GM12878 (cell line): ENCODE data around the gene GFI1. TPM values are rescaled to one million over a fixed set of nuclear protein-coding genes. Genes with fewer than 3 reads are reported as not detected.

Experiments
- ATAC-seq: fragments of 200-7000 bp; cut with Tn5 transposase; 3 replicates; pipeline ENCODE4 v1.9.1; 2020; ENCODE audit warnings: mild to moderate bottlenecking, moderate library complexity
- BruUV-seq: library from RNA; stranded (reverse); fragments of 400-500 nt; replicated peaks from 2 replicates; lab custom pipeline; 2021; lab: Mats Ljungman, UMichigan
- CTCF ChIA-PET: fragments of 300-600 bp; sonication (Branson Sonifier 250); formaldehyde crosslinking; extraction: SDS; loops from one replicate; lab custom pipeline; 2021; ENCODE audit warnings: inconsistent platforms; lab: Yijun Ruan, JAX
- POLR2A ChIA-PET: fragments of 350-600 bp; formaldehyde crosslinking; extraction: SDS; loops from one replicate; lab custom pipeline; 2021; ENCODE audit warnings: inconsistent platforms; lab: Charles Lee
- RAD21 ChIA-PET: fragments of 300-600 bp; sonication (Branson Sonifier 250); formaldehyde crosslinking; loops from one replicate; lab custom pipeline; 2023; ENCODE audit warnings: antibody characterized with exemption; ENCODE audit not compliant: unreplicated experiment; lab: Charles Lee
- SMC1A ChIA-PET: fragments of 300-600 bp; sonication (Branson Sonifier 250); formaldehyde crosslinking; loops from one replicate; lab custom pipeline; 2023; ENCODE audit not compliant: unreplicated experiment, uncharacterized antibody; lab: Charles Lee
- DNase-seq: peaks from one replicate; pipeline ENCODE4 v3.0.0-alpha.2; 2011; ENCODE audit warnings: low read depth, low spot score
- FAIRE-seq: peaks from 3 replicates; lab custom pipeline; 2011; peaks lifted over from hg19 to GRCh38; lab: Jason Lieb, UNC
- H2AFZ ChIP-seq: 2 replicates; pipeline ENCODE4 v1.6.0; 2011; ENCODE audit warnings: low read depth, low read length, control low read depth; ENCODE audit not compliant: control insufficient read depth
- H3K27ac ChIP-seq: 2 replicates; pipeline ENCODE4 v1.5.1; 2011; ENCODE audit warnings: control low read depth; ENCODE audit not compliant: control insufficient read depth, insufficient read depth
- H3K27me3 ChIP-seq, 2 experiments: replicated peaks in 1 of 2; 2 replicates each; pipeline versions ENCODE4 v1.6.0 to v1.6.1; 2011; ENCODE audit warnings: low read length in 1 of 2; ENCODE audit not compliant: control insufficient read depth in 2 of 2, insufficient read depth in 2 of 2
- H3K36me3 ChIP-seq, 2 experiments: 2 replicates each; pipeline ENCODE4 v1.5.1; 2011; ENCODE audit warnings: low read length in 1 of 2; ENCODE audit not compliant: control insufficient read depth in 2 of 2, insufficient read depth in 2 of 2
- H3K4me1 ChIP-seq: 2 replicates; pipeline ENCODE4 v1.6.1; 2011; ENCODE audit warnings: mild to moderate bottlenecking, low read length, moderate library complexity, mixed read lengths; ENCODE audit not compliant: control insufficient read depth, insufficient read depth
- H3K4me2 ChIP-seq: 2 replicates; pipeline ENCODE4 v1.6.0; 2011; ENCODE audit warnings: control low read depth; ENCODE audit not compliant: control insufficient read depth, insufficient read depth
- H3K4me3 ChIP-seq: fragments of 200-600 bp; sonication (generic); 2 replicates; pipeline ENCODE4 v1.5.1; 2016
- H3K79me2 ChIP-seq: 2 replicates; pipeline ENCODE4 v1.6.0; 2011; ENCODE audit warnings: low read length; ENCODE audit not compliant: control insufficient read depth, insufficient read depth
- H3K9ac ChIP-seq: 2 replicates; pipeline ENCODE4 v1.8.0; 2011; ENCODE audit warnings: low read length, control low read depth, mixed read lengths; ENCODE audit not compliant: control insufficient read depth, insufficient read depth
- H3K9me3 ChIP-seq: replicated peaks from 3 replicates; pipeline ENCODE4 v1.5.1; 2011; ENCODE audit warnings: mild to moderate bottlenecking, low read length; ENCODE audit not compliant: control insufficient read depth, insufficient read depth
- H4K20me1 ChIP-seq: 2 replicates; pipeline ENCODE4 v1.6.0; 2011; ENCODE audit not compliant: control insufficient read depth, insufficient read depth
- ATF7 ChIP-seq: fragments of 450-650 bp; IDR thresholded peaks from 2 replicates; pipeline ENCODE4 v1.6.1; 2016; ENCODE audit warnings: low read depth, mild to moderate bottlenecking
- BHLHE40 ChIP-seq, 2 experiments: fragments of 450-650 bp in 1 of 2; IDR thresholded peaks; 2 replicates each; pipeline ENCODE4 v1.6.1; 2011 to 2017; ENCODE audit warnings: low read depth in 2 of 2, borderline replicate concordance in 1 of 2, improper control_type of control experiment in 1 of 2, low read length in 1 of 2, mild to moderate bottlenecking in 1 of 2
- CBFB ChIP-seq: IDR thresholded peaks from 2 replicates; pipeline ENCODE4 v1.6.1; 2016; ENCODE audit warnings: antibody characterized with exemption, low read depth
- CBX5 ChIP-seq: sonication (generic); IDR thresholded peaks from 2 replicates; pipeline ENCODE4 v1.6.1; 2016; ENCODE audit warnings: low read depth, moderate library complexity, mild to moderate bottlenecking, inconsistent platforms
- FOXM1 ChIP-seq: IDR thresholded peaks from 2 replicates; pipeline ENCODE4 v1.6.1; 2012; ENCODE audit warnings: low read depth, mild to moderate bottlenecking, inconsistent platforms, low read length, moderate library complexity
- HDAC2 ChIP-seq: fragments of 200-600 bp; sonication (generic); IDR thresholded peaks from 2 replicates; pipeline ENCODE4 v1.6.1; 2017
- NBN ChIP-seq: fragments of 450-650 bp; IDR thresholded peaks from 2 replicates; pipeline ENCODE4 v1.6.1; 2016
- PML ChIP-seq: IDR thresholded peaks from 2 replicates; pipeline ENCODE4 v1.6.1; 2012; ENCODE audit warnings: low read length, inconsistent platforms
- POLR2AphosphoS5 ChIP-seq: IDR thresholded peaks from 2 replicates; pipeline ENCODE4 v1.6.1; 2011; ENCODE audit warnings: mild to moderate bottlenecking, low read length, inconsistent platforms
- RUNX3 ChIP-seq: IDR thresholded peaks from 2 replicates; pipeline ENCODE4 v1.6.1; 2012; ENCODE audit warnings: low read length, inconsistent platforms
- STAT1 ChIP-seq: fragments of 450-650 bp; conservative IDR thresholded peaks from 2 replicates; pipeline ENCODE4 v1.6.1; 2014; ENCODE audit warnings: antibody characterized with exemption, mild to moderate bottlenecking
- STAT3 ChIP-seq: IDR thresholded peaks from 2 replicates; pipeline ENCODE4 v1.6.1; 2011; ENCODE audit warnings: low read depth, low read length, improper control_type of control experiment
- YY1 ChIP-seq: IDR thresholded peaks from 2 replicates; pipeline ENCODE4 v1.6.1; 2011; ENCODE audit warnings: low read depth, mild to moderate bottlenecking, low read length
- WGBS: methylation state at CpG from one replicate; pipeline ENCODE4 v1.1.6; 2016; ENCODE audit warnings: low lambda C conversion rate; ENCODE audit not compliant: insufficient replicate concordance, insufficient coverage; ENCODE audit errors: missing lambda C conversion rate; 5-methylcytosine and 5-hydroxymethylcytosine counted together
- in situ Hi-C: fragments of 300-500 bp; cut with MboI; formaldehyde crosslinking; loops from 9 replicates; pipeline ENCODE4 v1.14.3; 2018; ENCODE audit warnings: mixed read lengths
- intact Hi-C: fragments of 100-400 bp; cut with micrococcal nuclease; formaldehyde crosslinking; loops from one replicate; pipeline ENCODE4 v1.14.2; 2022; ENCODE audit not compliant: unreplicated experiment
- polyA plus RNA-seq, 11 experiments: library from polyadenylated mRNA; depleted of rRNA in 4 of 11; unstranded in 6 of 11; stranded (reverse) in 5 of 11; fragments of >200 nt; fragmentation: Nextera tagmentation in 4 of 11; fragmentation: Illumina TruSeq in 1 of 11; extraction: Ambion mirVana in 4 of 11; extraction: Trizol in 1 of 11; gene quantifications; 1 replicate in 1 of 11; 2 replicates in 10 of 11; pipeline versions ENCODE4 v1.2.1 to v1.2.3, GENCODE V29; 2011 to 2016; ENCODE audit warnings: inconsistent platforms in 2 of 11, missing spikeins in 2 of 11, low read depth in 1 of 11
- total RNA-seq, 4 experiments: library from RNA; depleted of rRNA in 3 of 4; stranded (reverse); fragments of >200 nt in 3 of 4; fragmentation: Illumina TruSeq in 1 of 4; extraction: Trizol in 1 of 4; gene quantifications; 2 replicates each; pipeline versions ENCODE4 v1.2.1 to v1.2.3, GENCODE V29; 2013 to 2021
- TF ChIP-seq, protein P1 (sequence below): fragments of 450-650 bp; IDR thresholded peaks from 2 replicates; pipeline ENCODE4 v1.6.1; 2018; ENCODE audit warnings: mild to moderate bottlenecking, low read depth, moderate library complexity; ENCODE audit not compliant: partially characterized antibody
- TF ChIP-seq, protein P2 (sequence below): fragments of 450-650 bp; IDR thresholded peaks from 2 replicates; pipeline ENCODE4 v1.6.1; 2017; ENCODE audit warnings: low read depth, mild to moderate bottlenecking, moderate library complexity
- TF ChIP-seq, protein P3 (sequence below): fragments of 450-650 bp; IDR thresholded peaks from 2 replicates; pipeline ENCODE4 v1.6.1; 2018; ENCODE audit warnings: borderline replicate concordance, mild to moderate bottlenecking; ENCODE audit not compliant: partially characterized antibody

Gene GFI1
- total and polyA plus RNA-seq, 10 of the 15 experiments (the other 5 are each of a cell fraction or from before 2014, with no cell fraction given): 1.8 to 18.3 (median 7.4) TPM

DNA sequence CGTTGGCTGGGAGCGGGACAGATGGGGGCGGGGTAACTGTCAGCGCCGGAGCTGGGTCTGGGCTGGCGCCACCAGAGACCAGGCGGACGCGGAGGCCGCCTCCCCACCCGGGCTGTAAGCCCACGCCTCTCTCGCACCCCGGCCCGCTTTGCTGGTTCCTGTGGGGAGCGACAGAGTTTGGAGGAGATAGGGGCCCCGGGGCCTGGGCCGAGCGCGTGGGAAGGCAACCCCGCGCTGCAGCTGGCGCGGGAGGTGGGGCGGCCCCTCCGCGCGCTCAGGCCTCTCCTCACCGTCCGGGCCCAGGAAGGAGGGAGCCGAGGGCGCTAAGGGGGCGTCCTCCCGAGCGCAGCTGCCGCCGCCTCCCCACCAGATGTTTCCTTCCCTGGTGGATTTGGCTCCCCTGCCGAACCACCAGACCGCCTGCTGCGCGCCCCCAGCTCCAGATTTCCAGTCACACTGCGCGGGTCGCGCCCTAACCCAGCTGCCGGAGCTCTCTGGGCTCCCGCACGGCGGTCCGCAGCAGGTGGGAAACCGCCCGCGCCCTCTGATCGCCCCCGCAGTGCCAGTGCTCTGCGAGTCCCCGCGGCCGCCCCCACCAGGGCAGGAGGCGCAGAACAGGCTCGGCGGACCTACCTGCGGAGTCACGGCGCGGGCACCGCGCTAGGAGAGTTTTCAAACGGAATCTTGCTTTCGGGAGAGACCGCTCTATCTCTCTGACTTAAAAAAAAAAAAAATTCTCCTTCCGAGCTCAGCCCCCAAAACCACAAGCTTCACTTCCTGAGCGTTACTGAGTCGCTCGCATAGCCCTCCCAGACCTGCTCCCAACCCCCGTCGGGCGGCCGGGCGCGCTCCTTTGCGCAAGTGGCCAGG lies 1.1 kb downstream of the GFI1 start:
- SMC1A ChIA-PET: interaction anchor here (0.5 to 8.6 kb wide), 20 partner anchors 11 to 187 kb away, joined by 3 to 100 read pairs (median 5); partner anchors contain the start of gene GLMN
- CTCF ChIA-PET: interaction anchor here (0.6 to 10.1 kb wide), 21 partner anchors 9 to 177 kb away, joined by 3 to 60 read pairs (median 4); no protein-coding TSS in a partner anchor
- in situ Hi-C loops: no loop called here
- TF ChIP-seq PML (peak; percentile 53; the same call in 1 of the 2 replicates), RUNX3 (peak; percentile 92), CBX5 (no peak; the same call in 1 of the 2 replicates), HDAC2 (0 out of 2 replicates have a peak, but pooled peaks have one; percentile 35), CBFB (peak; percentile 78; the same call in 1 of the 2 replicates), STAT3 (no peak), STAT1 (0 out of 2 replicates have a peak, but pooled peaks have one; percentile 21), BHLHE40 (IDR thresholded peaks at IDR 0.05; ENCODE audit: borderline replicate concordance in 1 of 2, low read depth in 2 of 2, low read length in 1 of 2) (peak in 1 of 2 experiments; percentile 54; a peak in 2 of 4 replicates), NBN (peak; percentile 73), YY1 (0 out of 2 replicates have a peak, but pooled peaks have one; percentile 22), POLR2AphosphoS5 (no peak), FOXM1 (0 out of 2 replicates have a peak, but pooled peaks have one; percentile 47), ATF7 (peak; percentile 41)
- TF ChIP-seq, protein P1, sequence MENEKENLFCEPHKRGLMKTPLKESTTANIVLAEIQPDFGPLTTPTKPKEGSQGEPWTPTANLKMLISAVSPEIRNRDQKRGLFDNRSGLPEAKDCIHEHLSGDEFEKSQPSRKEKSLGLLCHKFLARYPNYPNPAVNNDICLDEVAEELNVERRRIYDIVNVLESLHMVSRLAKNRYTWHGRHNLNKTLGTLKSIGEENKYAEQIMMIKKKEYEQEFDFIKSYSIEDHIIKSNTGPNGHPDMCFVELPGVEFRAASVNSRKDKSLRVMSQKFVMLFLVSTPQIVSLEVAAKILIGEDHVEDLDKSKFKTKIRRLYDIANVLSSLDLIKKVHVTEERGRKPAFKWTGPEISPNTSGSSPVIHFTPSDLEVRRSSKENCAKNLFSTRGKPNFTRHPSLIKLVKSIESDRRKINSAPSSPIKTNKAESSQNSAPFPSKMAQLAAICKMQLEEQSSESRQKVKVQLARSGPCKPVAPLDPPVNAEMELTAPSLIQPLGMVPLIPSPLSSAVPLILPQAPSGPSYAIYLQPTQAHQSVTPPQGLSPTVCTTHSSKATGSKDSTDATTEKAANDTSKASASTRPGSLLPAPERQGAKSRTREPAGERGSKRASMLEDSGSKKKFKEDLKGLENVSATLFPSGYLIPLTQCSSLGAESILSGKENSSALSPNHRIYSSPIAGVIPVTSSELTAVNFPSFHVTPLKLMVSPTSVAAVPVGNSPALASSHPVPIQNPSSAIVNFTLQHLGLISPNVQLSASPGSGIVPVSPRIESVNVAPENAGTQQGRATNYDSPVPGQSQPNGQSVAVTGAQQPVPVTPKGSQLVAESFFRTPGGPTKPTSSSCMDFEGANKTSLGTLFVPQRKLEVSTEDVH: no peak
- TF ChIP-seq, protein P2, sequence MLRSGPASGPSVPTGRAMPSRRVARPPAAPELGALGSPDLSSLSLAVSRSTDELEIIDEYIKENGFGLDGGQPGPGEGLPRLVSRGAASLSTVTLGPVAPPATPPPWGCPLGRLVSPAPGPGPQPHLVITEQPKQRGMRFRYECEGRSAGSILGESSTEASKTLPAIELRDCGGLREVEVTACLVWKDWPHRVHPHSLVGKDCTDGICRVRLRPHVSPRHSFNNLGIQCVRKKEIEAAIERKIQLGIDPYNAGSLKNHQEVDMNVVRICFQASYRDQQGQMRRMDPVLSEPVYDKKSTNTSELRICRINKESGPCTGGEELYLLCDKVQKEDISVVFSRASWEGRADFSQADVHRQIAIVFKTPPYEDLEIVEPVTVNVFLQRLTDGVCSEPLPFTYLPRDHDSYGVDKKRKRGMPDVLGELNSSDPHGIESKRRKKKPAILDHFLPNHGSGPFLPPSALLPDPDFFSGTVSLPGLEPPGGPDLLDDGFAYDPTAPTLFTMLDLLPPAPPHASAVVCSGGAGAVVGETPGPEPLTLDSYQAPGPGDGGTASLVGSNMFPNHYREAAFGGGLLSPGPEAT: peak; percentile 52; the same call in 1 of the 2 replicates
- TF ChIP-seq, protein P3, sequence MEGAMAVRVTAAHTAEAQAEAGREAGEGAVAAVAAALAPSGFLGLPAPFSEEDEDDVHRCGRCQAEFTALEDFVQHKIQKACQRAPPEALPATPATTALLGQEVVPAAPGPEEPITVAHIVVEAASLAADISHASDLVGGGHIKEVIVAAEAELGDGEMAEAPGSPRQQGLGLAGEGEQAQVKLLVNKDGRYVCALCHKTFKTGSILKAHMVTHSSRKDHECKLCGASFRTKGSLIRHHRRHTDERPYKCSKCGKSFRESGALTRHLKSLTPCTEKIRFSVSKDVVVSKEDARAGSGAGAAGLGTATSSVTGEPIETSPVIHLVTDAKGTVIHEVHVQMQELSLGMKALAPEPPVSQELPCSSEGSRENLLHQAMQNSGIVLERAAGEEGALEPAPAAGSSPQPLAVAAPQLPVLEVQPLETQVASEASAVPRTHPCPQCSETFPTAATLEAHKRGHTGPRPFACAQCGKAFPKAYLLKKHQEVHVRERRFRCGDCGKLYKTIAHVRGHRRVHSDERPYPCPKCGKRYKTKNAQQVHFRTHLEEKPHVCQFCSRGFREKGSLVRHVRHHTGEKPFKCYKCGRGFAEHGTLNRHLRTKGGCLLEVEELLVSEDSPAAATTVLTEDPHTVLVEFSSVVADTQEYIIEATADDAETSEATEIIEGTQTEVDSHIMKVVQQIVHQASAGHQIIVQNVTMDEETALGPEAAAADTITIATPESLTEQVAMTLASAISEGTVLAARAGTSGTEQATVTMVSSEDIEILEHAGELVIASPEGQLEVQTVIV: no peak

More for the DNA sequence above, 1.1 kb downstream of the GFI1 start:
- Histone ChIP-seq H3K27me3 (no peaks in the 10 kb centered on the region), H3K4me3 (peak overlapping the region; percentile 93), H3K9ac (peak overlapping the region; percentile 25), H3K4me2 (peak overlapping the region; percentile 76), H2AFZ (peak overlapping the region; percentile 82), H4K20me1 (no peaks in the 10 kb centered on the region), H3K4me1 (peaks cover 6% of the 10 kb centered on the region), H3K79me2 (no peaks in the 10 kb centered on the region), H3K27ac (peak overlapping the region; percentile 77), H3K9me3 (no peaks in the 10 kb centered on the region), H3K36me3 (peaks cover 0 to 3% of the 10 kb centered on the region in 2 experiments; a peak in 2 of 4 replicates)
- intact Hi-C loops: loop anchor here (1.0 to 5.0 kb wide), 3 partner anchors 17 to 112 kb away; no protein-coding TSS in a partner anchor
- peak; percentile 63 for ATAC-seq
- FAIRE-seq: peak; percentile 49
- WGBS: 1% methylated on average over 77 of the region's 82 CpGs
- ChIA-PET RAD21 (interaction anchor here (0.7 to 9.0 kb wide), 23 partner anchors 8 to 268 kb away, joined by 3 to 138 read pairs (median 6); no protein-coding TSS in a partner anchor), POLR2A (interaction anchor here (0.6 to 8.7 kb wide), 17 partner anchors 11 to 112 kb away, joined by 3 to 77 read pairs (median 5); no protein-coding TSS in a partner anchor)
- BruUV-seq: no TSS peak
- no peak for DNase-seq
